Measurements from ENCODE around the gene WNT3A. TPM values are rescaled to one million over a fixed set of nuclear protein-coding genes. Genes with fewer than 3 reads are reported as not detected.

The WNT3A gene
- total RNA-seq, 6 donors from 2014 or later, result 1.0 to 19.6 (median 6.4) TPM

DNA sequence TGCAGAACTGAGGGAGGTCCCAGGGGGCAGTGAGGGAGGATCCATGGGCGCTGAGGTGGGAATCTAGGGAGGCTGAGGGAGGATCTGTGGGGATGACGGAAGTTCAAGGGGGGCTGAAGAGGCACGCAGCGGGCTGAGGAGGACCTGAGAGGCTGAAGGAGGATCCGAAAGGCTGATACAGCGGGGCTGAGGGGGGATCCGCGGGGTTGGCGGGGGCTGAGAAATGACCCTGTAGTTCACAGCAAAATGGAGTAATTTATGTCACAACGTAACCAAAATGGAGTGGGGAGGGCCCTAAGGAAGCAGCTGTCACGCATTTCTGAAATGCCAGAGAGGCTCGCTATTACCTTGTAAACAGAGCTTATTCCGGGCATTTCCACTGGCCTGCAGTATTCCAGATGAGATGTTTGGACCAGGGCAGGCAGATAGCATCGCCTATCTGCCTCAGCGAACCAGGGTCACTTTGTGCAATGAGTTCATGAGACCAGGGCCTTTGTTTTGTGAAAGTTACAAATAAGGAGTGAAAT is 103.2 kb downstream of the WNT3A start:
- Histone ChIP-seq H3K4me1 (peaks cover 19 to 28% (median 19%) of the 10 kb centered on the region in 4 donors), H3K4me3 (peak overlapping the region; percentile 68 to 81 (median 76)), H3K9me3 (no peaks in the 10 kb centered on the region), H3K27ac (peak overlapping the region; percentile 87 to 100 (median 92)), H3K36me3 (peaks cover 0 to 24% (median 15%) of the 10 kb centered on the region in 4 donors), H3K27me3 (no peaks in the 10 kb centered on the region)
- WGBS, 2 donors, result 24 to 29% methylated on average over 15 of the region's 15 CpGs
- ATAC-seq (ENCODE audit: low FRiP score in 2 of 2) (peak; percentile 1 to 16), DNase-seq (no peak)
- TF ChIP-seq POLR2A (IDR thresholded peaks at IDR 0.05) (no peak), POLR2AphosphoS5 (IDR thresholded peaks at IDR 0.05) (no peak), EP300 (IDR thresholded peaks at IDR 0.05) (no peak)
- TF ChIP-seq, protein P1, sequence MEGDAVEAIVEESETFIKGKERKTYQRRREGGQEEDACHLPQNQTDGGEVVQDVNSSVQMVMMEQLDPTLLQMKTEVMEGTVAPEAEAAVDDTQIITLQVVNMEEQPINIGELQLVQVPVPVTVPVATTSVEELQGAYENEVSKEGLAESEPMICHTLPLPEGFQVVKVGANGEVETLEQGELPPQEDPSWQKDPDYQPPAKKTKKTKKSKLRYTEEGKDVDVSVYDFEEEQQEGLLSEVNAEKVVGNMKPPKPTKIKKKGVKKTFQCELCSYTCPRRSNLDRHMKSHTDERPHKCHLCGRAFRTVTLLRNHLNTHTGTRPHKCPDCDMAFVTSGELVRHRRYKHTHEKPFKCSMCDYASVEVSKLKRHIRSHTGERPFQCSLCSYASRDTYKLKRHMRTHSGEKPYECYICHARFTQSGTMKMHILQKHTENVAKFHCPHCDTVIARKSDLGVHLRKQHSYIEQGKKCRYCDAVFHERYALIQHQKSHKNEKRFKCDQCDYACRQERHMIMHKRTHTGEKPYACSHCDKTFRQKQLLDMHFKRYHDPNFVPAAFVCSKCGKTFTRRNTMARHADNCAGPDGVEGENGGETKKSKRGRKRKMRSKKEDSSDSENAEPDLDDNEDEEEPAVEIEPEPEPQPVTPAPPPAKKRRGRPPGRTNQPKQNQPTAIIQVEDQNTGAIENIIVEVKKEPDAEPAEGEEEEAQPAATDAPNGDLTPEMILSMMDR (IDR thresholded peaks at IDR 0.05), result no peak

- 90 to 92% methylated on average over 7 of the region's 7 CpGs for WGBS, 2 donors
- no peak for TF ChIP-seq POLR2A (IDR thresholded peaks at IDR 0.05)
- TF ChIP-seq EP300 (IDR thresholded peaks at IDR 0.05), result no peak
- TF ChIP-seq, protein P1 (IDR thresholded peaks at IDR 0.05), result no peak
- no peak for TF ChIP-seq POLR2AphosphoS5 (IDR thresholded peaks at IDR 0.05)
- H3K4me3 ChIP-seq, result peak overlapping the region in 1 of 4 donors; percentile 81
- H3K36me3 ChIP-seq, result peaks cover 0 to 23% (median 13%) of the 10 kb centered on the region in 4 donors
- DNase-seq (no peak), ATAC-seq (ENCODE audit: low FRiP score in 2 of 2) (no peak)
- H3K9me3 ChIP-seq, result no peaks in the 10 kb centered on the region
- H3K4me1 ChIP-seq, result peaks cover 19 to 28% (median 19%) of the 10 kb centered on the region in 4 donors
- peak overlapping the region; percentile 87 to 100 (median 92) for H3K27ac ChIP-seq
- H3K27me3 ChIP-seq, result no peaks in the 10 kb centered on the region
These were observed 103.8 kb downstream of the WNT3A start for GRCh38 chr1:228110556-228110955.

Small RNA genes lying within 50 kb of the gene (small RNA-seq; reads per million reads assigned to genes)
- 0 reads per million in 4 donors for gene SEPT14P17

Other genes starting within 250 kb of the WNT3A start
- not detected for gene PRSS38, start 191.3 kb upstream of the WNT3A start, total RNA-seq
- gene WNT9A, start 59.1 kb upstream of the WNT3A start, total RNA-seq, result 10 to 100 TPM in 4 of 6 donors, 1 to 10 TPM in 2; 4.2 to 15.5 (median 10.9) TPM
- 100 to 1,000 TPM; 157 to 487 (median 374) TPM for gene ARF1, start 75.7 kb downstream of the WNT3A start, total RNA-seq
- 10 to 100 TPM; 12.8 to 34.6 (median 17.8) TPM for gene C1orf35, start 96.3 kb downstream of the WNT3A start, total RNA-seq
- gene MRPL55, start 102.3 kb downstream of the WNT3A start, total RNA-seq, result 100 to 1,000 TPM in 1 of 6 donors, 10 to 100 TPM in 5; 42.4 to 161 (median 60.1) TPM
- gene GUK1, start 133.3 kb downstream of the WNT3A start, total RNA-seq, result 100 to 1,000 TPM; 198 to 385 (median 269) TPM
- 1 to 10 TPM; 1.4 to 8.7 (median 2.0) TPM for gene GJC2, start 142.9 kb downstream of the WNT3A start, total RNA-seq
- 10 to 100 TPM in 4 of 6 donors, 1 to 10 TPM in 2; 6.1 to 19.3 (median 13.9) TPM for gene IBA57, start 158.8 kb downstream of the WNT3A start, total RNA-seq
- 100 to 1,000 TPM in 1 of 6 donors, 10 to 100 TPM in 5; 15.7 to 160 (median 47.0) TPM for gene OBSCN, start 201.0 kb downstream of the WNT3A start, total RNA-seq

Data from upper lobe of left lung (tissue), 6 donors.